Karpas-422 (cell line): ENCODE data around the gene GRB10. TPM values are rescaled to one million over a fixed set of nuclear protein-coding genes. Genes with fewer than 3 reads are reported as not detected.

ENCODE experiments used
- DNase-seq: peaks from one replicate; pipeline ENCODE4 v3.0.0-alpha.2; 2015
- H2AFZ ChIP-seq: fragments of 200-600 bp; sonication (generic); 2 replicates; pipeline ENCODE4 v1.6.1; 2014; ENCODE audit warnings: antibody characterized with exemption, low read length, mixed read lengths
- H3K27ac ChIP-seq: fragments of 200-600 bp; sonication (generic); 2 replicates; pipeline ENCODE4 v1.5.1; 2014; ENCODE audit warnings: mild to moderate bottlenecking, low read length, moderate library complexity
- H3K27me3 ChIP-seq: fragments of 200-600 bp; sonication (generic); 2 replicates; pipeline ENCODE4 v1.6.1; 2014; ENCODE audit warnings: low read length, mixed read lengths
- H3K36me3 ChIP-seq: fragments of 200-600 bp; sonication (generic); 2 replicates; pipeline ENCODE4 v1.6.1; 2014; ENCODE audit warnings: low read length, mixed read lengths; ENCODE audit not compliant: insufficient read depth
- H3K4me1 ChIP-seq: fragments of 200-600 bp; sonication (generic); 2 replicates; pipeline ENCODE4 v1.6.1; 2014; ENCODE audit warnings: mild to moderate bottlenecking, low read length, mixed read lengths
- H3K4me2 ChIP-seq: fragments of 200-600 bp; sonication (generic); 2 replicates; pipeline ENCODE4 v1.6.1; 2014; ENCODE audit warnings: low read length, low read depth, mild to moderate bottlenecking; ENCODE audit not compliant: poor library complexity, severe bottlenecking
- H3K4me3 ChIP-seq: fragments of 200-600 bp; sonication (generic); 2 replicates; pipeline ENCODE4 v1.5.1; 2014; ENCODE audit warnings: mild to moderate bottlenecking, antibody characterized with exemption, low read length, mixed read lengths
- H3K79me2 ChIP-seq: fragments of 200-600 bp; sonication (generic); 2 replicates; pipeline ENCODE4 v1.6.1; 2014; ENCODE audit warnings: mild to moderate bottlenecking, low read length, mixed read lengths
- H3K9ac ChIP-seq: fragments of 200-600 bp; sonication (generic); 2 replicates; pipeline ENCODE4 v1.6.0; 2014; ENCODE audit warnings: low read length
- H3K9me2 ChIP-seq: fragments of 200-600 bp; sonication (generic), shearing (Covaris generic); replicated peaks from 2 replicates; pipeline ENCODE4 v1.6.0; 2014; ENCODE audit warnings: mild to moderate bottlenecking, low read length, moderate library complexity; ENCODE audit not compliant: insufficient read depth
- H3K9me3 ChIP-seq: fragments of 300-700, 200-600 bp; sonication (generic); 2 replicates; pipeline ENCODE4 v1.6.1; 2014; ENCODE audit warnings: low read length, mixed read lengths
- H4K20me1 ChIP-seq: fragments of 200-600 bp; sonication (generic); 2 replicates; pipeline ENCODE4 v1.6.1; 2014; ENCODE audit warnings: mild to moderate bottlenecking, antibody characterized with exemption, low read length, low read depth; ENCODE audit not compliant: insufficient read depth
- total RNA-seq: library from RNA; depleted of rRNA; stranded (reverse); fragments of >200 nt; shearing (Covaris generic); gene quantifications from 2 replicates; pipeline ENCODE4 v1.2.3, GENCODE V29; 2014; ENCODE audit warnings: low replicate concordance

The GRB10 gene
- total RNA-seq, 1 experiment from 2014 or later, result not detected

GRCh38 chr7:50798126-50798525, 15.4 kb upstream of the GRB10 start:
- Histone ChIP-seq H3K27ac (no peak overlapping the region), H3K4me3 (no peak overlapping the region), H3K27me3 (no peaks in the 10 kb centered on the region), H3K36me3 (no peaks in the 10 kb centered on the region), H3K9me3 (no peaks in the 10 kb centered on the region), H3K4me2 (no peak overlapping the region), H4K20me1 (no peaks in the 10 kb centered on the region), H3K4me1 (no peaks in the 10 kb centered on the region), H3K79me2 (no peaks in the 10 kb centered on the region), H2AFZ (no peak overlapping the region), H3K9me2 (no peaks in the 10 kb centered on the region), H3K9ac (no peak overlapping the region)
- no peak for DNase-seq

- H4K20me1 ChIP-seq, result no peaks in the 10 kb centered on the region
- no peaks in the 10 kb centered on the region for H3K9me3 ChIP-seq
- H3K9ac ChIP-seq, result no peak overlapping the region
- no peaks in the 10 kb centered on the region for H3K27me3 ChIP-seq
- H3K9me2 ChIP-seq, result no peaks in the 10 kb centered on the region
- no peak overlapping the region for H3K4me2 ChIP-seq
- H3K79me2 ChIP-seq, result no peaks in the 10 kb centered on the region
- no peaks in the 10 kb centered on the region for H3K36me3 ChIP-seq
- H3K4me3 ChIP-seq, result no peak overlapping the region
- H3K27ac ChIP-seq, result no peak overlapping the region
- H2AFZ ChIP-seq, result no peak overlapping the region
- DNase-seq, result no peak
- no peaks in the 10 kb centered on the region for H3K4me1 ChIP-seq
These were observed 13.1 kb upstream of the GRB10 start for GRCh38 chr7:50795831-50796230.

- Histone ChIP-seq H3K4me3 (no peak overlapping the region), H3K36me3 (no peaks in the 10 kb centered on the region), H3K27me3 (no peaks in the 10 kb centered on the region), H3K27ac (no peak overlapping the region), H3K9ac (no peak overlapping the region), H4K20me1 (no peaks in the 10 kb centered on the region), H3K79me2 (no peaks in the 10 kb centered on the region), H3K4me1 (no peaks in the 10 kb centered on the region), H3K9me2 (no peaks in the 10 kb centered on the region), H3K4me2 (no peak overlapping the region), H3K9me3 (no peaks in the 10 kb centered on the region), H2AFZ (no peak overlapping the region)
- DNase-seq, result no peak
These were observed 12.6 kb upstream of the GRB10 start for GRCh38 chr7:50795253-50795652.

- H3K4me3 ChIP-seq, result no peak overlapping the region
- no peak overlapping the region for H2AFZ ChIP-seq
- no peaks in the 10 kb centered on the region for H3K9me3 ChIP-seq
- H3K9me2 ChIP-seq, result no peaks in the 10 kb centered on the region
- no peak overlapping the region for H3K4me2 ChIP-seq
- no peaks in the 10 kb centered on the region for H4K20me1 ChIP-seq
- no peak for DNase-seq
- no peak overlapping the region for H3K27ac ChIP-seq
- no peaks in the 10 kb centered on the region for H3K4me1 ChIP-seq
- H3K79me2 ChIP-seq, result no peaks in the 10 kb centered on the region
- no peaks in the 10 kb centered on the region for H3K36me3 ChIP-seq
- no peaks in the 10 kb centered on the region for H3K27me3 ChIP-seq
- H3K9ac ChIP-seq, result no peak overlapping the region
These were observed 11.4 kb upstream of the GRB10 start for GRCh38 chr7:50793947-50794570.

GRCh38 chr7:50793120-50793946, 10.6 kb upstream of the GRB10 start:
- no peaks in the 10 kb centered on the region for H3K27me3 ChIP-seq
- H3K9ac ChIP-seq, result no peak overlapping the region
- no peaks in the 10 kb centered on the region for H3K36me3 ChIP-seq
- H3K4me3 ChIP-seq, result no peak overlapping the region
- no peaks in the 10 kb centered on the region for H3K9me3 ChIP-seq
- no peaks in the 10 kb centered on the region for H3K9me2 ChIP-seq
- no peak overlapping the region for H3K4me2 ChIP-seq
- no peak overlapping the region for H2AFZ ChIP-seq
- no peak overlapping the region for H3K27ac ChIP-seq
- H4K20me1 ChIP-seq, result no peaks in the 10 kb centered on the region
- DNase-seq, result no peak
- no peaks in the 10 kb centered on the region for H3K4me1 ChIP-seq
- no peaks in the 10 kb centered on the region for H3K79me2 ChIP-seq

GRCh38 chr7:50792342-50793119, 9.8 kb upstream of the GRB10 start:
- no peaks in the 10 kb centered on the region for H3K79me2 ChIP-seq
- H3K9me3 ChIP-seq, result no peaks in the 10 kb centered on the region
- no peaks in the 10 kb centered on the region for H4K20me1 ChIP-seq
- no peak overlapping the region for H2AFZ ChIP-seq
- H3K27ac ChIP-seq, result no peak overlapping the region
- H3K9ac ChIP-seq, result no peak overlapping the region
- no peaks in the 10 kb centered on the region for H3K9me2 ChIP-seq
- H3K36me3 ChIP-seq, result no peaks in the 10 kb centered on the region
- H3K4me3 ChIP-seq, result no peak overlapping the region
- no peaks in the 10 kb centered on the region for H3K27me3 ChIP-seq
- DNase-seq, result no peak
- no peak overlapping the region for H3K4me2 ChIP-seq
- no peaks in the 10 kb centered on the region for H3K4me1 ChIP-seq

GRCh38 chr7:50791938-50792341, 9.2 kb upstream of the GRB10 start:
- H3K9me3 ChIP-seq, result no peaks in the 10 kb centered on the region
- H3K27ac ChIP-seq, result no peak overlapping the region
- H4K20me1 ChIP-seq, result no peaks in the 10 kb centered on the region
- no peaks in the 10 kb centered on the region for H3K9me2 ChIP-seq
- DNase-seq, result no peak
- no peak overlapping the region for H3K4me2 ChIP-seq
- no peaks in the 10 kb centered on the region for H3K36me3 ChIP-seq
- H3K4me1 ChIP-seq, result no peaks in the 10 kb centered on the region
- H2AFZ ChIP-seq, result no peak overlapping the region
- no peaks in the 10 kb centered on the region for H3K27me3 ChIP-seq
- H3K4me3 ChIP-seq, result no peak overlapping the region
- H3K9ac ChIP-seq, result no peak overlapping the region
- H3K79me2 ChIP-seq, result no peaks in the 10 kb centered on the region

GRCh38 chr7:50791363-50791937, 8.8 kb upstream of the GRB10 start:
- no peak overlapping the region for H3K27ac ChIP-seq
- H3K4me1 ChIP-seq, result no peaks in the 10 kb centered on the region
- no peak overlapping the region for H3K4me2 ChIP-seq
- DNase-seq, result no peak
- no peak overlapping the region for H3K4me3 ChIP-seq
- no peaks in the 10 kb centered on the region for H3K27me3 ChIP-seq
- no peaks in the 10 kb centered on the region for H4K20me1 ChIP-seq
- H3K36me3 ChIP-seq, result no peaks in the 10 kb centered on the region
- no peaks in the 10 kb centered on the region for H3K9me3 ChIP-seq
- H2AFZ ChIP-seq, result no peak overlapping the region
- no peak overlapping the region for H3K9ac ChIP-seq
- H3K9me2 ChIP-seq, result no peaks in the 10 kb centered on the region
- no peaks in the 10 kb centered on the region for H3K79me2 ChIP-seq
